Stimulated activated CD8-positive, alpha-beta memory T cell treated with anti-CD3 and anti-CD28 coated beads, Interleukin-4, amount 100 ng/mL, for 48 hours (primary cell): ENCODE data around the gene DTWD2.
"Not testable (repeated sequence)": the region's sequence is repeated elsewhere in the genome, so short reads cannot be mapped to it uniquely, and the experiment has no call there.

Source experiments
- DNase-seq: peaks from one replicate; pipeline ENCODE4 v3.0.0-alpha.2; 2020

The DTWD2 gene

DNA sequence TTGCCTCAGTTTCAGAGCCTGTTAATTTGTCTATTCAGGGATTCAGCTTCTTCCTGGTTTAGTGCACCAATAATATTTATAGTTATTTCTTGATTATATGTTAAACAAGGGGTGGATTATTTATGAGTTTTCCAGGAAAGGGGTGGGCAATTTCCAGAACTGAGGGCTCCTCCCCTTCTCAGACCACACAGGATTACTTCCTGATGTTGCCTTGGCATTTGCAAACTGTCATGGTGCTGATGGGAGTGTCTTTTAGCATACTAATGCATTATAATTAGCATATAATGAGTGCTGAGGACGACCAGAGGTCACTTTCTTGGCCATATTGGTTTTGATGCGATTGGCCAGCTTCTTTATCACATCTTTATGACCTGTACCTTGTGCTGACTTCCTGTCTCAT is 6.2 kb upstream of the DTWD2 start:
- DNase-seq, result no peak

DNA sequence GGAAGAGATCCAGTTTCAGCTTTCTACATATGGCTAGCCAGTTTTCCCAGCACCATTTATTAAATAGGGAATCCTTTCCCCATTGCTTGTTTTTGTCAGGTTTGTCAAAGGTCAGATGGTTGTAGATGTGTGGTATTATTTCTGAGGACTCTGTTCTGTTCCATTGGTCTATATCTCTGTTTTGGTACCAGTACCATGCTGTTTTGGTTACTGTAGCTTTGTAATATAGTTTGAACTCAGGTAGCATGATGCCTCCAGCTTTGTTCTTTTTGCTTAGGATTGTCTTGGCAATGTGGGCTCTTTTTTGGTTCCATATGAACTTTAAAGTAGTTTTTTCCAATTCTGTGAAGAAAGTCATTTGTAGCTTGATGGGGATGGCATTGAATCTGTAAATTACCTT is 4.8 kb upstream of the DTWD2 start:
- not testable (repeated sequence) for DNase-seq

DNA sequence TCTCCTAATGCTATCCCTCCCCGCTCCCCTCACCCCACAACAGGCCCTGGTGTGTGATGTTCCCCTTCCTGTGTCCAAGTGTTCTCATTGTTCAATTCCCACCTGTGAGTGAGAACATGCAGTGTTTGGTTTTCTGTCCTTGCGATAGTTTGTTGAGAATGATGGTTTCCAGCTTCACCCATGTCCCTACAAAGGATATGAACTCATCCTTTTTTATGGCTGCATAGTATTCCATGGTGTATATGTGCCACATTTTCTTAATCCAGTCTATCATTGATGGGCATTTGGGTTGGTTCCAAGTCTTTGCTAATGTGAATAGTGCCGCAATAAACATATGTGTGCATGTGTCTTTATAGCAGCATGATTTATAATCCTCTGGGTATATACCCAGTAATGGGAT is 3.7 kb upstream of the DTWD2 start:
- DNase-seq, result not testable (repeated sequence)

DNA sequence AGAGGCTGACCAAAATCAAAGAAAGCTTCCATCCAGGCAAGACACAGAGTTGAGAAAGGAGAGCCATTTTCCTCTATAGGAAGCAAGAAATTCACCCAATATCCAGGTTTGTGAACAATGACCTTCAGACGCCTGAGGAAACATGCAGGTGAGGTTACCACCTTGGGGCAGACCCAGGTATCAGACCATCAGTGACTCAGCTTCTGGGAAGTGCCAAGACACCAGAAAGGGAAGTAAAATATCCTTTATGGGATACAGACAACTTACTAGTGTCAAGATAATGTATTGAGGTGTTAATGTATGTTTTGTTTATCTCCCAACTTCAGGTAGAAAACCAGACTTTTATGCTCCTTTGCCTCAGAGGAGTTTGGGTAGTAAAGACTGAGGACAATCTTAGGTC is 2.2 kb upstream of the DTWD2 start:
- no peak for DNase-seq

DNA sequence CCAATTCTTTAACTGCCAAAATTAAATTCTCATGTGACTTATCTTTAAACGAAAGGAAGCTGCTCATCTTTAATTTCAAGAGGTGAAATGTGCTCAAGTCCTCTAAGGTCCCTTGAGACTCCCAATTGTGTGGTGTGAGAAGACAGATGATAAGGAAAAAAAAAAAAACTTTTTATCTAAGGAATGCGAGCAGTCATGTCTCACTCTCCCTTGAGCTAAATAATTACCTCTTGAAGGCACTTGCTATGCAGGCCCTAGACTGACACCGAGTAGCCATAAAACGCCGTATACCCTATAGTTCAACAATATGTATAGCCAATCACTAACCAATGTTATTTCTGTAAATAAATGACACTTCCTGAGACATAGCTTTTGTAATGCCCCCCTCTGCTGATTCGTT is 1.5 kb upstream of the DTWD2 start:
- DNase-seq, result no peak

DNA sequence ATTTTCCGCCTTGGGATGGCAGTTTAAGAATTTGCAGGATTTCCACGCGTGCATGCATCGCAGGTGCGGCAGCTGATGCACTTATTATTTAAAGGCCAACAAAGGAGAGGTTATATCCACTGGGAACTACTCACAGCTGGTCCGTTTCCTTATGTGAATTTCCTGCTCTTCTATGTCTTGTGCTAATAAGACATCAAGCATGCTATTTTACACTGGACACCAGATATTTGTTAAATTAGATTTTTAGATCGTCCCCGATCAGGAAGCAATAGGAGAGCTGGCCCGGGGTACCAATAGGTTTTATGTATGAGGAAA is 476 bp upstream of the DTWD2 start:
- DNase-seq, result no peak

DNA sequence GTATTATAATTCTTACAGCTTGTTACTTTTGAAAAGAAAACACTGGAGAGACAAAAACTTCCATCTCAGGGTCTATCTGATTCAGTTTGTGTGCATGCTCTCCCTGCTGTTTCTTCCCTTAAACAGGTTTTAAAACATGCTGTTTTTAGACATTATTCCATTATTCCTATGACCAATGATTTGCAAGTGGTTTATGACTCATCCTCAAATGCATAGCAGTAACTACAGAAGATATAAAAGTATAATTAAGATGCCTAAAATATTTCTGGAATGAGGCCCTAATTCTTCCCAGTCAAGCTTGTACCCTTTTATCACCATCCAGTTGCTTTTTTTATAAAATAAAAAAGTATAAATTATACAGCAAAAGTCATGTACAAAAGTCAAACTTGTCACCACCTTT is 3.7 kb downstream of the DTWD2 start:
- DNase-seq, result no peak

DNA sequence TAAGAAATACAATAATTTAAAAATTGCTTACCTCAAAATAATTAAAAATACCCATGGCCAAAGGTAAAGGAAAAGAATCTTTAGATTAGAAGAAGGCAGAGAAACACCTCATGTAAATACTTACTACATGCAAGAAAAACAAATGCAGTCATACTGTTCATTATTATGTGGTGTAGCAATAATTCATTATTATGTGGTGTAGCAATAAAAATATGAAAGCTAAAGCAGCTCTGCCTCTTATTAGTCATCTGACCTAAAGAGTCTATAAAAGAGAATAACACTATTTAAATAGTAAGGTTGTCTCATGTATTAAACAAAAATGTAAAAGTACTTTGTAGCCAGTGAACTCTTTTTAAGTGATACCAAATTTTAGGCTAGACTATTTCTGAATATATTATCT is 6.6 kb downstream of the DTWD2 start:
- DNase-seq, result no peak

DNA sequence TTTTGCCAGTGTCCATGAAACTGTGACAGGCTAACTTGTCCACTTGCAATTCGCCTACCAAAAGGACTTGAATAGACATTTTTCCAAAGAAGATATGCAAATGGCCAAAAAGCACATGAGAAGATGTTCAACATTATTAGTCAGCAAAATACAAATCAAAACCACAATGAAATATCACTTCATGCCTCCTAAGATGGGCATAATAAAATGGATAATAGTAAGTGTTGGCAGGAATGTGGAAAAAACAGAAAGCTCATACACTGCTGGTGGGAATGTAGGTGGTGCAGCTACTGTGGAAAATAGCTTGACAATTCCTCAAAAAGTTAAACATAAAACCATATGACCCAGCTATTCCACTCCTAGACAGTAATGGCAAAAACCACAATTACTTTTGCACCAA is 7.9 kb downstream of the DTWD2 start:
- no peak for DNase-seq

DNA sequence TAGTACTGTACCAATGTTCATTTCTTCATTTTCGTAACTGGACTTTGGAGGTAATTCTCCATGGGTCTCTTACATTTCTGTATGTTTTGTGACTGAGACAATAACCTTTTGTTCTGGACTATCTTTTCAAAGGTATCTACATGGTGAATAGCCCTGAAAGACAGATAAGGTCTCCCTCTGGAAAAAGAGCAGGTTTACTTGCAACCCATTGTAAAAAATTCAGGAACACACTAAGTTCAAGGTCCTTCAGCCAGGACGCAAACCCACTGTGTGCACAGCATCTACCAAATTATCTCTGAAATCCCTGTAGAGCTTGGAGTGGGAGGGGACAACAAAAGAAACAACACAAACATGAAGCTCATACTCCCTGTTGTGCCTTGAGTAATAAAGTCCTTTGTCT is 8.3 kb downstream of the DTWD2 start:
- DNase-seq, result no peak

DNA sequence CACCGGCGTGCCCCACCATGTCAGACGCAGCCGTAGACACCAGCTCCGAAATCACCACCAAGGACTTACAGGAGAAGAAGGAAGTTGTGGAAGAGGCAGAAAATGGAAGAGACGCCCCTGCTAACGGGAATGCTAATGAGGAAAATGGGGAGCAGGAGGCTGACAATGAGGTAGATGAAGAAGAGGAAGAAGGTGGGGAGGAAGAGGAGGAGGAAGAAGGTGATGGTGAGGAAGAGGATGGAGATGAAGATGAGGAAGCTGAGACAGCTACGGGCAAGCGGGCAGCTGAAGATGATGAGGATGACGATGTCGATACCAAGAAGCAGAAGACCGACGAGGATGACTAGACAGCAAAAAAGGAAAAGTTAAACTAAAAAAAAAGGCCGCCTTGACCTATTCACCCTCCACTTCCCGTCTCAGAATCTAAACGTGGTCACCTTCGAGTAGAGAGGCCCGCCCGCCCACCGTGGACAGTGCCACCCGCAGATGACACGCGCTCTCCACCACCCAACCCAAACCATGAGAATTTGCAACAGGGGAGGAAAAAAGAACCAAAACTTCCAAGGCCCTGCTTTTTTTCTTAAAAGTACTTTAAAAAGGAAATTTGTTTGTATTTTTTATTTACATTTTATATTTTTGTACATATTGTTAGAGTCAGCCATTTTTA is 14.4 kb downstream of the DTWD2 start:
- not testable (repeated sequence) for DNase-seq

DNA sequence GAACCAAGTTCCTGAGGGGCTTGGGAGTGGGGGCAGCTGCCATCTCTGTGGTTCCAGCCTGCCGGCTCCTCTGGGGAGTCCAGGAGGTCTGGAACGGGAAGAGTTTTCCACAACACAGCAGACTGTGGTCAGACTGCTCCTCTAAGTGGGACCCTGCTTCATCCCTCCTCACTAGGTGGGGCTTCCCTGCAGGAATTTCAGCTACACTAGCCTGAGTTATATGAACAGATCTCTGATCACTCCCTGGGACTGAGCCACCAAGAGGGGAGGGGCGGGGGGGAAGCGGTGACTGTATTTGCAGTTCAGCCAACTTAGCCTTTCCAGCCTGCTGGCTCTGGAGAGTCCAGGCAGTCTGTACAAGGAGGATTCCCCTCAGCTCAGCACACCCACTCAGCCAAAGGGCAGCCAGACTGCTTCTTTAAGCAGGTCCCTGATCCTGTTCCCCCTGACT is 19.4 kb downstream of the DTWD2 start:
- no peak for DNase-seq

DNA sequence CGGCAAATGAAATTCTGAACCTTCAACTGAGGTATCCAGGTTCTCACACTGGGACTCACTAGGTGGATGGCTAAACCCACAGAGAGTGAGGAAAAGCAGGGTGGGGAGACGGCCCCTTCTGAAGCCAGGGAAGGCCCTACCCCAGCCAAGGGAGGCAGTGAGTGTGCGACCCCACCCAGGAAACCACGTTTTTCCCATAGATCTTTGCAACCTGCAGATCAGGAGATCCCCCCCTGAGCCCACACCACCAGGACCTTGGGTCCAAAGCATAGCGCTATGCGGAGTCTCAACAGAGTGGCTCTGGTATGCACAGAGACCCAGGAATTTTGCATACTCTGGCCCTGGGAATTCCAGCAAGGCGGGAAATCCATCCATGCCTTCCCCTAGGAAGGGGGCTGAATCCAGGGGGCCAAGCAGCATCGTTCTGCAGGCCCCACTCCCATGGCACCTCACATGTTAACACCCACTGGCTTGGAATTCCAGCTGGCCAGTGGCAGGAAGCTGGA is 19.9 kb downstream of the DTWD2 start:
- DNase-seq, result no peak

DNA sequence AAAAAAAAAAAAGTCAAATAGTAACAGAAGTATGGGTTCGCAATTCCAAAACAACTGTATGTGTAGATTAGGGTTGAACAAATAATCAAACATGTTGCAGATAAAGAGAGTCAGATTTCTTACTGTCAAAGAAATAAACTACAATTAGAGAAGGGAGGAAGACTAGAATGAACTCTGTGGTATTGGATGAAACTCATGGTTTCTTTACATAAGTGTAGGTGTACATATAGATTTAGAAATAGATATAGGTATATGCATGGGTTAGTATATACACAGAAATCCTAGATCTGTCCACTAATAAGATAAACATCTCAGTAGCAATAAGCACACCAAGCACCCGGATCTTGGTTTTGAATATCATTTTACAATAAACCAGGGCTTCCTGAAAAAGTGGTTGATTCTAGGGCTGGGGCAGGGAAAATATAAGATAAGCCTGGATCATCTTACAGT is 21.3 kb downstream of the DTWD2 start:
- DNase-seq, result no peak

DNA sequence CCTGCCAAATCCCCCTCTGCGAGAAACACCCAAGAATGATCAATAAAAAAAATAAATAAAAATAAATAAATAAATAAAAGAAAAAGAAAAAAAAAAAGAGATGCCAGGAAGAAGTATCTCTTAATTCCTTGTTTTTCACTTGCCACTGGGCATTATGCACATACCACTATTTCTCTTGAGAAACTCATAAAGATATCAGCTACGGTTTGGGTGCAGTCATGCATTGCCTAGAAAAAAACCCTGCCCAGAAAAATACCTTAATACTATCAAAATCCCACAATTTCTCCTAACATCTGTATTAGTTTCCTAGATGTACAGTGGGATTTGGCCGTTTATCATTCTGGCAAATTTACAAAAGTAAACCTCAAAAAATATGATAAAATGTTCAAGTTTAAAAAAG is 22.5 kb downstream of the DTWD2 start:
- DNase-seq, result no peak

DNA sequence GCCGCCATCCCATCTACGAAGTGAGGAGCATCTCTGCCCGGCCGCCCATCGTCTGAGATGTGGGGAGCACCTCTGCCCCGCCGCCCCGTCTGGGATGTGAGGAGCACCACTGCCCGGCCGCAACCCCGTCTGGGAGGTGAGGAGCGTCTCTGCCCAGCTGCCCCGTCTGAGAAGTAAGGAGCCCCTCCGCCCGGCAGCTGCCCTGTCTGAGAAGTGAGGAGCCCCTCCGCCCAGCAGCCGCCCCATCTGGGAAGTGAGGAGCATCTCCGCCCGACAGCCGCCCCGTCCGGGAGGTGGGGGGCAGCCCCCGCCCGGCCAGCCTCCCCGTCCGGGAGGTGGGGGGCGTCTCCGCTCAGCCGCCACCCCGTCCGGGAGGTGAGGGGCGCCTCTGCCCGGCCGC is 23.4 kb downstream of the DTWD2 start:
- DNase-seq, result not testable (repeated sequence)

DNA sequence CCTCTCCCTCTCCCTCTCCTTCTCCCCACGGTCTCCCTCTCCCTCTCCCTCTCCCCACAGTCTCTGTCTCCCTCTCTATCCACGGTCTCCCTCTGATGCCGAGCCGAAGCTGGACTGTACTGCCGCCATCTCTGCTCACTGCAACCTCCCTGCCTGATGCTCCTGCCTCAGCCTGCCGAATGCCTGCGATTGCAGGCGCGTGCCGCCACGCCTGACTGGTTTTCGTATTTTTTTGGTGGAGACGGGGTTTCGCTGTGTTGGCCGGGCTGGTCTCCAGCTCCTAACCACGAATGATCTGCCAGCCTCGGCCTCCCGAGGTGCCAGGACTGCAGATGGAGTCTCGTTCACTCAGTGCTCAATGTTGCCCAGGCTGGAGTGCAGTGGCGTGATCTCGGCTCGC is 24.0 kb downstream of the DTWD2 start:
- not testable (repeated sequence) for DNase-seq

DNA sequence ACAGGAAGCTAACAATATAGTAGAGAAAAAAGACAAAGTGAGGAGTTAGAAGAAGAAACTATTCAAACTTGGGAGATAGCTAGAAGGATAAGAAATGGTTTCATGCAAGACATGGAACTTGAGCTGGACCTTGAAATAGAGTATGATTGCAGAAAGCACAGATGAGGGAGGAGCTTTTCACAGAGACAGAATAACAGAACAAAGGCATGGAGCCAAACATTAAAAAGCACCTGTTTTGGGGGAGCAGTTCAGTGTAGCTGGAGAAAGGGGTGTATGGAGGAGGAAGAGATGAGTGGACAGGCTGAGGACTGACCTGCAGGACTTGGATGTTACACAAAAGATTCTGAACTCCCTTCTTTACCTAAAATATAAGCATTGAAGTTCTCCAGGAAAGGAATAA is 25.2 kb downstream of the DTWD2 start:
- DNase-seq, result no peak

DNA sequence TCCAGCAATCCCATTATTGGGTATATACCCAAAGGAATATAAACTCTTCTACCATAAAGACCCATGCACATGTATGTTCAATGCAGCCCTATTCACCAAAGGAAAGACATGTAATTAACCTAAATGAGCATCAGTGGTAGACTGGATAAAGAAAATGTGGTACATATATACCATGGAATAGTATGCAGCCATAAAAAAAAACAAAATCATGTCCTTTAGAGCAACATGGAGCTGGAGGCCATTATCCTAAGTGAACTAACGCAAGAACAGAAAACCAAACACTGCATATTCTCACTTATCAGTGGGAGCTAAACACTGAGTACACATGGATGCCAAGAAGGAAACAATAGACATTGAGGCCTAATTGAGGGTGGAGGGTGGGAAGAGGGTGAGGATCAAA is 27.8 kb downstream of the DTWD2 start:
- DNase-seq, result no peak

DNA sequence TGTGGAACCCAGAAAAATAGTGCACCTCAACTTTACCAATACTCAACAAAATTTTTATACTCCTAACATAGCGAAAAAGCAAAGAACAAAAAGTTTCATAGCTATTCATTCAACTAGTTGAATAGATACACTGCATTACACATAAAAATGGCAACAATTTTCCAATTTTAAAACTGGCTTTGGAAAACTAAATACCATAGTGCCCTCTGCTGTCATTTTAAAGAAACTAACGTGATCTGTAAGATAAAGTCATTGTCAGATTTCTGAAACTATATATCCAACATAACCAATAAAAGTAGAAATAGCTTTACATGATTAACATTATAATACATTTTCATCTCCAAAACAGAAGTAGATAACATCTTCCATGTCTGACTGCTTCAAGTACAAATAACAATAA is 31.6 kb downstream of the DTWD2 start:
- no peak for DNase-seq

DNA sequence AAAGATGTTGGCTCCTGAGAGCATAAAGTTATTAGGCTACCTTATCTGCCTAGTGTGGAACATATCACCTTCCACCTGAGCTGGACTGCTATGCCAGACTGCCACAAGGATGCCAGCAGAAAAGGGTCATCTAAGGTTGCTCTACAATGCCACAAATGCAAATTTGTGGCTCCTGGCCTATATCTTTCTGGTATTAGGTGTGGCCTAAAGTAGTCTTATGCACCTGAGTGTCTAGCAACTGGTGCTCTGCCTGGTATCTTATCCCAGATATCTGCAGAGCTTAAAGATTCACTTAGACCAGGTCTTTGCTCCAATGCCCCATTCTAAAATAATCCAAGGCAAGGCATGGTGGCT is 34.7 kb downstream of the DTWD2 start:
- DNase-seq, result no peak

DNA sequence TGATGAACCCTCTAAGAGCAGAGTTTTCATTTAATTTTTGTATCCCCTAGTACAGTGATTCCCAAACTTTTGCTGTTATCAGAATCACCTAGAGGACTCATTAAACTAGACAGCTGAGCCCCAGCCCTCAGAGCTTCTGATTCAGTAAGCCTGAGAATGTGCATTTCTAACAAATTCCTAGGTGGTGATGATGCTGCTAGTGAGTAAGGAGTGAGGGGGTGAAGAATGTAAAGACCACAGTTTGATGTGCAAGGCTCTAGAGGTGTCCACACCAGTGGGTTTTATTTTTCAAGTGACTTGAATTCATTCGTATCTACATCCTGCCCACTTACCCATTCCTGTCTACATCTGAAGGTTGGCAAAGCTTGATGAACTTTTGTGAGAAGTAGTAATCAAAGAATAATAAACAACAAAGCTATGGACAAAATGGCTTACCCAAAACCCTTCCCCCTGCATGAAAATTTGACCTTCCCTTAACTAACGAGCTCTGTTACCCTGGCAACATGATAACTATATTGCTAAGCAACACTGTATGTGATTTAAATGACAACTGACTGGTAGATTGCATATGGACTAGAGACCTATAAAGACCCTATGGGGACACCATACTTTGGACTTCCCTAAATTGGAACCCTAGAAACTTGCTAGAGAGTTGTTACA is 35.2 kb downstream of the DTWD2 start:
- no peak for DNase-seq

DNA sequence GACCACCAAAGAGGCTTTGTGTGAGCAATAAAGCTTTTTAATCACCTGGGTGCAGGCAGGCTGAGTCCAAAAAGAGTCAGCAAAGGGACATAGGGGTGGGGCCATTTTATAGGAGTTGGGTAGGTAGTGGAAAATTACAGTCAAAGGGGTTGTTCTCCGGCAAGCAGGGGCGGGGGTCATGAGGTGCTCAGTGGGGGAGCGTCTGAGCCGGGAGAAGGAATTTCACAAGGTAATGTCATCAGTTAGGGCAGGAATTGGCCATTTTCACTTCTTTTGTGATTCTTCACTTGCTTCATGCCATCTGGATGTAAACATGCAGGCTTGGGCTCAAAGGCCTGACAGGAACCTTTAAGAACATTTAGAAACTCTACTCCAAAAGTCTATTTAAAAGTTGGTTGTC is 36.0 kb downstream of the DTWD2 start:
- DNase-seq, result not testable (repeated sequence)

DNA sequence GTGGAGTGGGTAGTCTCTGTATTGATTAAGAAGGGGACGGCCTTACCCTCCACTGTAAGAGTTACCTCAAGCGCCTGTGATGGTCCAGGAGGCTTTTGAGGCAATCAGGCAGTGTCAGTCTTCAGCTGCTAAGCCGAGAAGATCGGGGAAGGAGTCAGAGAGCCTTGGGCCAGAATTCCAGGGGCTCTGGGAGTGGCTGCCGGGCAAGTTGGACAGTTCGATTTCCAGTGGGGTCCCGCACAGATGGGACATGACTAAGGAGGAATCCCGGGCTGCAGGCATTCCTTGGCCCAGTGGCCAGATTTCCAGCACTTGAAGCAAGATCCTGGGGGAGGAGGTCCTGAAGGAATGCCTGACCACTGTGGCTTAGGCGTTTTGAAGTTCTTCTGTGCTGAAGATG is 38.0 kb downstream of the DTWD2 start:
- not testable (repeated sequence) for DNase-seq
